Stimulated activated CD4-positive, alpha-beta T cell treated with anti-CD3 and anti-CD28 coated beads, Interleukin-1b, Interleukin-23, amount 100 ng/mL, for 1 hour (primary cell): Measurements from ENCODE around the gene ATG13.
"Not testable (repeated sequence)": the region's sequence is repeated elsewhere in the genome, so short reads cannot be mapped to it uniquely, and the experiment has no call there.

Experiments used
- DNase-seq, 2 donors: peaks; one replicate each; pipeline ENCODE4 v3.0.0-alpha.2; 2020; ENCODE audit warnings: low read depth in 2 of 2

Gene ATG13

DNA sequence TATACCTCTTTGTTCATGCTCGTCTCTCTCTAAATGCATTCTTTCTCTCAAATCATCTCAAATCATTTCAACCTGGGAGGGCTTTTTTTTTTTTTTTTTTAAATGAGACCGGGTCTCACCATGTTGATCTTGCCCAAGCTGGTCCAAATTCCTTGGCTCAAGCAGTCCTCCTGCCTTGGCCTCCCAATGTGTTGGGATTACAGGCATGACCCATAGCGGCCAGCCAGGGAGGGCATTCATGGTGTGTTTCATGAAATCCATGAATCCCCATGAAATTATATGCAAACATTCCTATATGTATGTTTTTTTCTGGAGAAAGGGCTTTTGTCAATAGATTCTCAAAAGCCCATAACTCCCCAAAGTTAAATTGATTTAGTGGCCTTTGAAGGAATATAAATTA is 26.2 kb downstream of the ATG13 start:
- DNase-seq: no peak

- DNase-seq: no peak
Measured at GRCh38 chr11:46643986-46644385, 26.6 kb downstream of the ATG13 start.

GRCh38 chr11:46649180-46649738 is 31.9 kb downstream of the ATG13 start:
- DNase-seq: no peak

GRCh38 chr11:46655631-46656030 is 38.3 kb downstream of the ATG13 start:
- no peak for DNase-seq

DNA sequence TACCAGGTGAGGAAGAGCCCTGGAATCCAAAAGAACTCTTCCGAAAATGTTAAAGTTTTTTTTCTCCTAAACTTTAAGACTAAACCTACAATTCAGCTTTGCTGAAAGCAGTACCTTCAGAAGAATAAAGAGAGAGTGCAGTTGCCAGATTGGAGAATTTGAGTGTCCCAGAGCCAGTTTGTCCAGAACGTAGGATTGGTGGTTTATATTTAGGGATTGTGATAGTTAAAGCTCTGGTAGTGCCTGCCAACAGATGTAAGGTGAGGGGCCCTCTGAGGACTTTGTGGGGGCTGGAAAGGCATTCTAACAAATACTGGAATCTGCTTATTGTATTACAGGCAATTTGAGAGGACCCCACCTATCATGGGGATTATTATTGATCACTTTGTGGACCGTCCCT is 39.8 kb downstream of the ATG13 start:
- no peak for DNase-seq

DNA sequence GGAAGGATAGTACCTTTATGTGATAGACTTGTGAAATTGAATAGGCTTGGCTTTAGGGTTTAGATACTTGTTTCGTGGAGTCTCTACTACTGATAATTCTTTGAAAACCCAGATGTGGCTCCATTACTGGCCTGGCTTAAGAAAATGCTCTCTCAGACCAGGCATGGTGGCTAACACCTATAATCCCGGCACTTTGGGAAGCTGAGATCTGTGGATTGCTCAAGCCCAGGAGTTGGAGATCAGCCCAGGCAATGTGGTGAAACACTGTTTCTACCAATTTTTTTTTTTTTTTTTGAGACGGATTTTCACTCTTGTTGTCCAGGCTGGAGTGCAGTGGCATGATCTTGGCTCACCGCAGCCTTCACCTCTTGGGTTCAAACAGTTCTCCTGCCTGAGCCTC is 40.9 kb downstream of the ATG13 start:
- no peak for DNase-seq

DNA sequence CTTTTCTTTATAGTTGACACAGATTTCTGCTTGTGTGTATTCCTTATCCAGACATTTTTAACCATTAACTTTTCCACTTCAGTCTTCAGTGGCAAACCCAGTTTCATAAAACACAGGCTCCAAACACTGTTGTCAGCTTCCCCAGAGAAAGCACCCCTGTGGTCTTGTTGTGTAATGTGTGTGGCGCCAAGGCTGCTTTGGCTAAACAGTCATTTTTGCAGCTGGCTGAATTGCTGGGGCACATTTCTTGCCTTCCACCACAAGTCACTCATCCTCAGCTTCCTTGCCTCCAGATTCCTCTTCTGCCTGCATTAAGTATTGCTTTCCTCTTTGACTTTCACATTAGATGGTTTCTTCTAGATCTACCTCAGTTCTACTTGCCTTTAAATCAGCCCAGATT is 42.6 kb downstream of the ATG13 start:
- DNase-seq: no peak

- no peak for DNase-seq
Measured at GRCh38 chr11:46661836-46662235, 44.5 kb downstream of the ATG13 start.

GRCh38 chr11:46662366-46662765 is 45.0 kb downstream of the ATG13 start:
- DNase-seq: no peak

GRCh38 chr11:46663277-46663940 is 46.1 kb downstream of the ATG13 start:
- DNase-seq: no peak

- no peak for DNase-seq
Measured at GRCh38 chr11:46664612-46665011, 47.3 kb downstream of the ATG13 start.

GRCh38 chr11:46665356-46665755 is 48.0 kb downstream of the ATG13 start:
- no peak for DNase-seq

GRCh38 chr11:46666516-46666915 is 49.2 kb downstream of the ATG13 start:
- no peak for DNase-seq

- DNase-seq: no peak
Measured at GRCh38 chr11:46667043-46667481, 49.7 kb downstream of the ATG13 start.

GRCh38 chr11:46668480-46669085 is 51.2 kb downstream of the ATG13 start:
- no peak for DNase-seq

DNA sequence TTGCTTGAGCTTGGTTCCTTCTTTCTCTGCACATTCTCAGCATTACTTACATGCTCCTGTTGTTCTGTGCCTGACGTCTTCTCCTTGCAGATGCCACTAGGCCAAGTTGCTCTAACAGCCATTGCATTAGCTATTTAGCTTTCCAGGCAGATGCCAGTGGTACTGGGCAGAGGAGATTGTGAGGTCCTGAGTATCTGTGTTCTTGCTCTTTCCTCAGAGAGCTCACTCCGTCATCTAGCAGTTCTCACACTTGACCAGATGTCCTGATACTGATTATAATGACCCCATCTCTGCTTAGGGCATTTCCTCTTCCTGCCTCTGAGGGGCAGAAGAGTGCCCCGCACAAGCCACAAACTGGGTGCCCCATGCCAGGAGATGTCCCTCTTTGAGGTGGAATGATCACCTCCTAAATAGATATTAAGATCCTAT is 52.4 kb downstream of the ATG13 start:
- DNase-seq: no peak

GRCh38 chr11:46670521-46670920 is 53.2 kb downstream of the ATG13 start:
- DNase-seq: not testable (repeated sequence)

DNA sequence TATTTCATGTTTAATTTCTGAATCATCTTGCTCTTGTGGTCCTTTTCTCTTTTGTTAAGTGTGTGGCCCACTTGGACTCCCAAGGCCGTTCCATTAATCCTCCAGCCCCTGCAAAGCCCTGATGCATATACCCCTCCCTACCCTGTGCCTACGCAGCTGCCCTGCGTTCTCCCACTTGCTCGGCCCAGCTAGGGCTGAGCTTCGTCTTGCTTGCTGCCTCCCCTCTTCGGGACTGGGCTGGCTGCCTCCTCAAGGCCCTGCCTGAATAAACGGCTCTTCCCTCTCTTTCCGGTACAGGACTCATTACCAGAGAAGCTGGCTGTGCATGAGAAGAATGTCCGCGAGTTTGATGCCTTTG is 54.6 kb downstream of the ATG13 start:
- no peak for DNase-seq

DNA sequence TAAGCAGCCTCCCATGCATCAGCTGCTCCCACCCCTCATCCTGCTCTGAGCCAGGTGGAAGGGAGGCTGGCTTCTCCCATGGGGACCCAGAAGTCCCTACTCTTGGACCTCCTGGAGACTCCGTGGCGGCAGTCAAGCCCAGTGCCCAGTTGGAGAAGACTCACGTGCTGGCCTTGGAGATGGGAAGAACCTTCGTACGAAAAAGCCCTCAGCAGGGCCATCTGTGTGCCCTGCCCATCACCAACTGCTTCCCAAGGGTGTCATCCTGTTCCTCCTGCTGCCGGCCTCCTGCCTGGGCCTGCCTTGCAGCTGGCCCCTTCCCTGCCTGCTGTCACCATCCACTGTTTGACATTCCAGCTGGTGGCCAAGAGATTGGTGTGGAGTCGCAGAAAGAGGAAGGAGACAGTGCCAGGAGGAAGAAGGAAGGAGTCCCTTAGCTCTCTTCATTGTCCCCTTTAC is 55.1 kb downstream of the ATG13 start:
- no peak for DNase-seq

DNA sequence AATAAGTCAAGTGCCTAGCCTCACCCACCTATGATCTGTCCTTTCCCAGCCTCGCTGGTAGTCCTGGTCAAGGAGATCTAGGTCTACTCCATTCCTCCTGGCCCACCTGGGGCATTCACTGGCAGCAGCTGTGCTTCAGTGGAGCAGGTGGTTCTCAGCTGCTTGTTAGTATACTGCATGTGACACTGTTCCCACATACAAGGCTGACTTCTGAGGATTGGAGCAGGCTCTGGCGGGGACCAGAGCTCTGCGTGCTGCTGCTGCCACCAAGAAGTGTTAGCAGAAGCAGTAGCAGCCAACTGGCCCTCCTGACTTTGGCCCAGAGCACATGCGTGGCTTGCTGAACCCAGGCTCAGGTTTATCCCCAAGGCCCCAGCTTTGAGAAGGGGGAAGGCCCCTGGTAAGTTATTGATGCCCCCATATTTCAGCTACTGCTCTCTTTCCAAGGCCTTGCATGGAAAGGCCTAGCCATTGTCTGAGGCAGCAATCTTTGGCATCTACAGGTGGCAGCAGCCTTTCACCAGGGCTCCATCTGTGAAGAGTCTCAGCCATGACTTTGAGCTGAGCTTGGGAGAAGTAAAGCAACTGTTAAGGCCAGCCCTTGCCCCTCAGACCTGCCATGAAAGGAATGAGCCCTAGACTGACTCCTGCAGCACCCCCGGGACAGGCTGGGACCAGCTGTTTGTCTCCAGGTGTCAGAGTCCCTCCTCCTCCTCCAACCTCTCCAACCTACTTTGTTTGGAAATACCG is 56.5 kb downstream of the ATG13 start:
- DNase-seq: no peak

DNA sequence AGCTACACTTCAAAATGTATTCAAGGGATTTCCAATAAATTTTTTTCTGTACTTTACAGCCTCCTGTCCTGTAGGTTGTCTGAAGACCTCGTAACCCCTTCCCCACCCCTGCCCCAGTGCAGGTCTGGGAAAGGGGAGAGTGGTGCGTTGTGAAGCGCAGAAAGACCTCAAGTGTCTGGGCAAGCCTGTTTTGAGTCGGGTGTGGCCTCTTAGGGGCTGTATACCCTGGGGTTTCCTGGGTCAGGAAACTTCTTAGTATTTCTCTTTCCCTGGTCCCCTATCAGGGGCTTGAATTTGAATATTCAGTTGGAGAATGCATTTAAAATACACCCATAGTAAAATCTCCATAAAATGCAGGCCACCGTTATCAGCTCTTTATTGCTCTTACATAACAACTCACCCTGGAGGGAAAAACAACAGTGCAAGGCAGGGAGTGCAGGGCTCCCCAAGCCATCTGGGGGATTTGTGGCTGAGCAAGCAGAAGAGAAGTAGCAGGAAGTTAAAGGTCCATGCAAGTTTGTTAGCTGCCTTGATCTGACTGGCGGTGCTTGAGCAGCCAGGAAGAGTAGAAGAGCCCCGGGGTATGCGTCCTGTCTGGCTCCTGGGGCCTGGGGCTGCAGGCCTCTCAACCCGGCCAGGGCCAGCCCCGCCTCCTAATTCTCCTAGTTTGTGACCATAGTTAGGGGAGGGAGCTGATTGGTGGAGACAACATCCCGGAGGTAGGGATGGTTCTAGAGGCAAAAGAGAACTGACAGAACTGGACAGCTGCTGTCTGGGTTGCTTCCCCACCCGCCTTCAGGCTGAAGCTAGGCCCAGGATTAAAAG is 57.3 kb downstream of the ATG13 start:
- DNase-seq: no peak
